Skeletal muscle tissue (tissue), 4 donors: ENCODE data around the gene NFILZ. TPM values are rescaled to one million over a fixed set of nuclear protein-coding genes. Genes with fewer than 3 reads are reported as not detected.
"Not testable (repeated sequence)": the region's sequence is repeated elsewhere in the genome, so short reads cannot be mapped to it uniquely, and the experiment has no call there.

Source experiments
- H3K27ac ChIP-seq: one replicate; pipeline ENCODE4 v1.7.0; 2013; ENCODE audit warnings: mild to moderate bottlenecking, low read depth, low read length, inconsistent platforms
- H3K27me3 ChIP-seq, 3 donors: one replicate each; pipeline ENCODE4 v1.7.0; 2013; ENCODE audit warnings: low read length in 3 of 3; ENCODE audit not compliant: control insufficient read depth in 3 of 3, insufficient read depth in 3 of 3
- H3K36me3 ChIP-seq, 3 donors: one replicate each; pipeline ENCODE4 v1.7.0; 2013; ENCODE audit warnings: low read length in 3 of 3; ENCODE audit not compliant: control insufficient read depth in 3 of 3, insufficient read depth in 3 of 3
- H3K4me1 ChIP-seq, 3 donors: one replicate each; pipeline ENCODE4 v1.7.0; 2013; ENCODE audit warnings: low read length in 3 of 3, mild to moderate bottlenecking in 3 of 3; ENCODE audit not compliant: control insufficient read depth in 3 of 3, insufficient read depth in 3 of 3
- H3K4me3 ChIP-seq, 3 donors: one replicate each; pipeline ENCODE4 v1.7.0; 2013; ENCODE audit warnings: low read length in 3 of 3
- H3K9ac ChIP-seq, 3 donors: one replicate each; pipeline ENCODE4 v1.7.0; 2013; ENCODE audit warnings: low read length in 3 of 3, mild to moderate bottlenecking in 3 of 3, moderate library complexity in 2 of 3, low read depth in 1 of 3
- H3K9me3 ChIP-seq, 3 donors: one replicate each; pipeline ENCODE4 v1.7.0; 2013; ENCODE audit warnings: low read length in 3 of 3; ENCODE audit not compliant: control insufficient read depth in 3 of 3
- total RNA-seq: library from RNA; depleted of rRNA; stranded (reverse); fragments of >200 nt; gene quantifications from one replicate; pipeline ENCODE4 v1.2.3, GENCODE V29; 2014
- donor health status: Osteomylitis.

NFILZ gene
- total RNA-seq, 1 donor from 2014 or later = not detected

DNA sequence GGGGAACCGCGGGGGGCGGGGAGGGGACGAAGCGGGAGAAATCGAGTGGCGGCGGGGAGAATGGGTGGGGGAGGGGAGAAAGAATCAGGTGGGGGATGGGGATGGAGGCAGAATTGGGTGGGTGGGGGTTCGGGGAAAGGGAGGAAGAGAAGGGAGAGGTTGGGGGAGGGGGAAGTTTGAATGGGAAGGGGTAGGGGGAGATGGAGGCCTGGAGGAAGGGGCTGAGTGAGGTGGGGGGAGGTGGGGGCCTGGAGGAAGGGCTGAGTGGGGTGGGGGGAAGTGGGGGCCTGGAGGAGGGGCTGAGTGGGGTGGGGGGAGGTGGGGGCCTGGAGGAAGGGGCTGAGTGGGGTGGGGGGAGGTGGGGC, 19.5 kb upstream of the NFILZ start:
- no peaks in the 10 kb centered on the region for H3K9me3 ChIP-seq
- H3K36me3 ChIP-seq = no peaks in the 10 kb centered on the region
- H3K4me1 ChIP-seq = peaks cover 8 to 14% (median 13%) of the 10 kb centered on the region in 3 donors
- H3K4me3 ChIP-seq = no peak overlapping the region
- peaks cover 16 to 19% (median 17%) of the 10 kb centered on the region in 3 donors for H3K27me3 ChIP-seq
- no peak overlapping the region for H3K9ac ChIP-seq
- no peak overlapping the region for H3K27ac ChIP-seq

DNA sequence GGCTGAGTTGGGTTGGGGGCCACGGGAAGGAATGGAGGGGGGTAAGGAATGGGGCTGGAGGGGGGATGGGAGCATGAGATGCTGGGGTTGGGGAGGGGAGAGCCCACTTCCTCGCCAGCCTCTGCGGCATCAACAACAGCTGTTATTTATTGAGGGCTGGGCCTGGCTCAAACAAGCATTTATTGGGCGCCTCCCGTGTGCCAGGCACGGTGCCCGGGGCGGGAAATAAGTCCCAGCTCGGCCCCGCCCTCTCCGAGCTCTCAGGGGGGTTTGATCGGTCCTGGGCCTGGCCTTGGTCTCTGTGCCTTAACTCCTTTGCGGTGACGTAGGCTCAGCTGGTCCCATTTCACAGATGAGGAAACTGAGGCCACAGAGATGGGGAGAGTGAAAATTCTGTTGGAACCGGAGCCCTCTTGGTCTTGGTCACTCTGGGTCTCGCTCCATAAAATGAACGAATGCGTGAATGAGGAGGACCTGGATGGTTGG, 19.0 kb upstream of the NFILZ start:
- H3K4me3 ChIP-seq = no peak overlapping the region
- peaks cover 16 to 19% (median 17%) of the 10 kb centered on the region in 3 donors for H3K27me3 ChIP-seq
- H3K36me3 ChIP-seq = no peaks in the 10 kb centered on the region
- H3K9ac ChIP-seq = no peak overlapping the region
- peak overlapping the region; percentile 30 for H3K27ac ChIP-seq
- H3K4me1 ChIP-seq = peaks cover 8 to 14% (median 13%) of the 10 kb centered on the region in 3 donors
- no peaks in the 10 kb centered on the region for H3K9me3 ChIP-seq

DNA sequence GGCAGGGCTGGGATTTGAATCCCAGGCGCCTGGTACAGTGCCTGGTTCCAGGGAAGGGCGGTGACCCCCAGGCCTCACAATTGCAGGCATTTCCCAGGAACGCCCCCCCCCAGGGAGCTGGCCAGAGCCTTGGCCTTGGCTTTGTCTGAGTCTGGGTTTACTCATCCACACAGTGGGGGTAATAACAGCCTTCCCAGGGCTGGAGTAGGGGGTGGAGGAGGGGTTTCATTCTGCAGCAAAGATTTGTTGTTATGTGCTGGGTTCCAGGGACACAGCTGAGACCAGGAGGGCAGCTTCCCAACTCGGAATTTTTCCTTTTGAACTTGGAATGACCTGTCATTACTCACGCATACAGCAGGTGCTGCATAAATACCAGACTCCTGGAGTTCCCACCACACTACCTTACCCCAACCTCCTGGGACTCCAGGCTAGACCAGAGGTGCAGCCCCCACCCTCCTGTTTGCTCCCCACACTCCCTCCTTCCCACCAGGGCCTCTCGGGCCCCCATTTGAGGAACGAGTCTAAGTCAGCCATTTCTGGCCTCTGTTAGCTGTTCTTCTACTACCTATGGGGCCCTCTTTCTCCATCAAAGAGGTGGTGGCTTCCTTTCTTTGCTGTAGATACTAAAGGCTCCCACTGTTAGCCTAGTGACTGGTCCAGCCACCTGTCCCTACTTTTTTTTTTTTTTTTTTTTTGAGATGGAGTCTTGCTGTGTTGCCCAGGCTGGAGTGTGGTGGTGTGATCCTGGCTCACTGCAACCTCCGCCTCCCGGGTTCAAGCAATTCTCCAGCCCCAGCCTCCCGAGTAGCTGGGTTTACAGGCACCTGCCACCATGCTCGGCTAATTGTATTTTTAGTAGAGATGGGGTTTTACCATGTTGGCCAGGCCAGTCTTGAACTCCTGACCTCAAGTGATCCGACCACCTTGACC, 18.3 kb upstream of the NFILZ start:
- peaks cover 6 to 13% (median 12%) of the 10 kb centered on the region in 3 donors for H3K4me1 ChIP-seq
- H3K4me3 ChIP-seq = no peak overlapping the region
- H3K27me3 ChIP-seq = peaks cover 16 to 17% (median 16%) of the 10 kb centered on the region in 3 donors
- H3K27ac ChIP-seq = peak overlapping the region; percentile 30
- no peaks in the 10 kb centered on the region for H3K36me3 ChIP-seq
- no peaks in the 10 kb centered on the region for H3K9me3 ChIP-seq
- H3K9ac ChIP-seq = no peak overlapping the region

DNA sequence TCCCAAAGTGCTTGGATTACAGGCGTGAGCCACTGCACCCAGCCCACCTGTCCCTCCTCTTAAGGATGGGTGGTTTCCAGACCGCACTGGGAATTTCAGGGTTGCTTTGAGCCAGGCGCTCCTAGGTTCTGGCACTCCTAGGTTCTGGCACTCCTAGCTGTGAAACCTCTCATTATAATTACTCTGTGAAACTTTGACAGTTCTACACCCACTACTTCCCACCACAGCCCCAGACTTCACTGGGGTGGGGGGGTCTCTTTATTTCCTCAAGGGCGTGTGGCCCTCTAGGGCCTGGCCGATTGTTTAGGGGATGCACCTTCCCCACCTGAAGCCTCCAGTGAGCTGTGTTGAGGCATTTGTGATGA, 17.6 kb upstream of the NFILZ start:
- Histone ChIP-seq H3K27me3 (peaks cover 16 to 17% (median 16%) of the 10 kb centered on the region in 3 donors), H3K4me1 (peaks cover 6 to 13% (median 11%) of the 10 kb centered on the region in 3 donors), H3K4me3 (no peak overlapping the region), H3K36me3 (no peaks in the 10 kb centered on the region), H3K9me3 (no peaks in the 10 kb centered on the region), H3K9ac (no peak overlapping the region), H3K27ac (no peak overlapping the region)

DNA sequence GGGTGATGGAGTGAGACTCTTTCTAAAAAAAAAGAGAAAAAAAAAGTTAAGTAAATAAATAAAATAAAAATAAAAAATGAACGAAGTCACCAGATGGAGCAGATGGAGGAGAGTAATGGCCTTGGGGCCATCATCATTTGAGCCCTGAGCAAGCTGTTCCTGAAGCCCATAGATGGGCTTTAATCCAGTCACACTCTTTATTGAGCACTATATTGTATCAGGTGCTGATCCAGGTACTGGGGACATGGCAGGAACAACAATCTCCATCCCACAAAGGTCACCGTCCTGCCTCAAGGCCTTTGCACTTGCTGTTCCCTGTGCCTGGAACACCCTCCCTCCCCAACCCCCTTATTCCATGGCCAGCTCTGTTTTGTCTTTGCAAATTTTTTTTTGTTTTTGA, 16.0 kb upstream of the NFILZ start:
- Histone ChIP-seq H3K27me3 (peaks cover 9% of the 10 kb centered on the region in 3 donors), H3K9me3 (no peaks in the 10 kb centered on the region), H3K27ac (no peak overlapping the region), H3K9ac (no peak overlapping the region), H3K4me1 (peaks cover 0 to 9% (median 0%) of the 10 kb centered on the region in 3 donors), H3K4me3 (no peak overlapping the region), H3K36me3 (no peaks in the 10 kb centered on the region)

DNA sequence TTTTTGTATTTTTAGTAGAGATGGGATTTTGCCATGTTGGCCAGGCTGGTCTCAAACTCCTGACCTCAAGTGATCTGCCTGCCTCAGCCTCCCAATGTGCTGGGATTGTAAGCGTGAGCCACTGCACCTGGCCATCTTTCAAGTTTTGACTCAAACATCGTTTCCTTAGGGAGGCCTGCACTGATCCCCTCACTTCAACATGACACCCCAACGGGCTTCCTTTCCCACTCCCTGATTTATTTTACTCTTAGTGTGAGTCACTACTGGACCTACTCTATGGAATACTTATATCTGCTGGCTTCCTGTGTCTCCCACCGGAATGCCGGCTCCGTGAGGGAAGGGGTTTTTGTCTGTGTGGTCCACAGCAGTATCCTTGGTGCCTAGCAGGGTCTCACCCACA, 15.4 kb upstream of the NFILZ start:
- no peak overlapping the region for H3K9ac ChIP-seq
- H3K9me3 ChIP-seq = no peaks in the 10 kb centered on the region
- H3K27ac ChIP-seq = no peak overlapping the region
- peaks cover 0 to 4% (median 0%) of the 10 kb centered on the region in 3 donors for H3K4me1 ChIP-seq
- peaks cover 3 to 4% (median 3%) of the 10 kb centered on the region in 3 donors for H3K27me3 ChIP-seq
- no peaks in the 10 kb centered on the region for H3K36me3 ChIP-seq
- H3K4me3 ChIP-seq = no peak overlapping the region

DNA sequence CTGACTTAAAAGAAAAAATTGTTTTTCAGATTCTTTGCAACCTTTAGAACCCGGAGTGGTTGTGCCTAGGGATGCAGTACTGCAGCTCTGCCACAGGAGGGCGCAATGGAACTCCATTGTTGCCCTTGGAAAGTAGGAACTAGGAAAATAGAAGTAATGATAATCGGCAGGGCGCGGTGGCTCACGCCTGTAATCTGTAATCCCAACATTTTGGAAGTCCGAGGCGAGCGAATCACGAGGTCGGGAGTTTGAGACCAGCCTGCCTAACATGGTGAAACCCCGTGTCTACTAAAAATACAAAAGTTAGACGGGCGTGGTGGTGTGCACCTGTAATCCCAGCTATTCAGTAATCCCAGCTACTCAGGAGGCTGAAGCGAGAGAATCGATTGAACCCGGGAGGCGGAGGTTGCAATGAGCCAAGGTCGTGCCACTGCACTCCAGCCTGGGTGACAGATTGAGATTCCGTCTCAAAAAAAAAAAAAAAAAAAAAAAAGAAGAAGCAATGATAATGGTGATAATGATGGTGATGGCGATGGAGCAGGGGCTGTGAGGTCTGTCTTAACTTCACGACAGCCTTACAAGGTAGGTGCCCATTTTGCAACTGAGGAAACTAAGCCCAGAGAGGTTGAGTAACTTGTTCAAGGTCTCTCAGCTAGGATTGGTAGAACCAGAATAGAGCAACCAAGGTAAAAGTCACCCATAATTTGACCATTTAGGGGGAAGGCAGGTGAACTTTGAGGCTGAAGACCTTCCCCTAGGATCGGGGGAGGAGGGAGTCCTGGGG, 14.4 kb upstream of the NFILZ start:
- no peak overlapping the region for H3K4me3 ChIP-seq
- H3K9me3 ChIP-seq = no peaks in the 10 kb centered on the region
- H3K9ac ChIP-seq = no peak overlapping the region
- H3K27me3 ChIP-seq = peaks cover 5 to 9% (median 8%) of the 10 kb centered on the region in 3 donors
- no peak overlapping the region for H3K27ac ChIP-seq
- no peaks in the 10 kb centered on the region for H3K36me3 ChIP-seq
- no peaks in the 10 kb centered on the region for H3K4me1 ChIP-seq

DNA sequence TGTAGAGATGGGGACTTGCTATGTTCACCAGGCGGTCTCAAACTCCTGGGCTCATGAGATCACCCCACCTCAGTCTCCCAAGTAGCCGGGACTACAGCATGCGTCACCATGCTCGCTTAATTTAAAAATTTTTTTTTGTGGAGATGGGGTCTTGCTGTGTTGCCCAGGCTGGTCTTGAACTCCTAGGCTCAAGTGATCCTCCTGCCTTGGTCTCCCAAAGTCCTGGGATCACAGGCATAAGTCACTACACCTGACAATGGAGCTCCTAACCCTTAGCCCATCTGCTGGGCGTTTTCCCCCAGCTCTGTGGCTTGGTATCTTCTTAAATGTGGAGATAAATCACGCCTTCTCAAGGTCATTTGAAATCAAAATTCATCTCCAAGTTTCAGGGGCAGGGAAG, 13.6 kb upstream of the NFILZ start:
- H3K9ac ChIP-seq = no peak overlapping the region
- H3K27me3 ChIP-seq = peaks cover 5 to 11% (median 10%) of the 10 kb centered on the region in 3 donors
- H3K36me3 ChIP-seq = no peaks in the 10 kb centered on the region
- H3K4me3 ChIP-seq = no peak overlapping the region
- no peaks in the 10 kb centered on the region for H3K4me1 ChIP-seq
- H3K9me3 ChIP-seq = no peaks in the 10 kb centered on the region
- no peak overlapping the region for H3K27ac ChIP-seq

DNA sequence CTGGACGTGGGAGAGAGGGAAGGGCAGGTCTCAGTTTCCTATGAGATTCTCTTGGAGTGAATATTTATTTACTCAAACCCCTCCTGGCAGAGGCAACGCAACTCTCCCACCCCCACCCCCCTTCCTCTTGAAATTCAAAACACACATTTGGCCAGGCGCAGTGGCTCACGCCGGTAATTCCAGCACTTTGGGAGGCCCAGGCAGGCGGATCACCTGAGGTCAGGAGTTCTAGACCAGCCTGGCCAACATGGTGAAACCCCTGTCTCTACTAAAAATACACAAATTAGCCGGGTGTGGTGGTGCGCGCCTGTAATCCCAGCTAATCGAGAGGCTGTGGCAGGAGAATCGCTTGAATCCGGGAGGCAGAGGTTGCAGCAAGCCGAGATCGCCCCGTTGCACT, 13.1 kb upstream of the NFILZ start:
- H3K27ac ChIP-seq, H3K4me1 ChIP-seq, H3K9me3 ChIP-seq, H3K4me3 ChIP-seq, H3K9ac ChIP-seq, H3K36me3 ChIP-seq: not testable (repeated sequence)
- H3K27me3 ChIP-seq = peaks cover 5 to 11% (median 10%) of the 10 kb centered on the region in 3 donors

DNA sequence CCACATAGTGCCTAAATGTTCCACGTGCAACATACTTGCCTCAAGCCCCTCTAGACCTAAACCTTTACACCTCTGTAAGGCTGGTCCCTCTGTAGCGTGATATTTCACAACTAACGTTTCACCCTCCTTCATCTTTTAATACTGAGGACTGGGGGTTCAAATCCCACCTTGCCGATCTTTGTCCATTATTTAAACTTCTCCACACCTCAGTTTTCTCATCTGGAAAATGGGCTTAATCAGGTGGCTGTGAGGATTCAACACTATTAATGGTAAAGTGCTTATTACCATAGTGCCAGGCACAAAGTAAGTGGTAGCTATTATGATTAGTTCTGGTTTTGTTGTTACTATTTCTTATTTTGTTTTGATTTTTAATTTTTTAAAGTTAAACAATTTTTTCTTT, 12.4 kb upstream of the NFILZ start:
- Histone ChIP-seq H3K36me3 (no peaks in the 10 kb centered on the region), H3K9ac (no peak overlapping the region), H3K27ac (no peak overlapping the region), H3K27me3 (peaks cover 5 to 11% (median 10%) of the 10 kb centered on the region in 3 donors), H3K9me3 (no peaks in the 10 kb centered on the region), H3K4me1 (no peaks in the 10 kb centered on the region), H3K4me3 (no peak overlapping the region)
